ENCODE measurements around the gene PRSS36. TPM values are rescaled to one million over a fixed set of nuclear protein-coding genes. Genes with fewer than 3 reads are reported as not detected.
"Not testable (repeated sequence)": the region's sequence is repeated elsewhere in the genome, so short reads cannot be mapped to it uniquely, and the experiment has no call there.

PRSS36 gene
- not detected in 2 replicates for total RNA-seq (2014; rRNA removed; shearing (Covaris generic); ENCODE audit: low replicate concordance)

- Histone ChIP-seq H3K9me3 (ENCODE audit: low read length) (no peaks in the 10 kb centered on the region), H2AFZ (ENCODE audit: low read length) (no peak within 1 kb of the TSS), H3K27ac (ENCODE audit: low read length) (no peak within 1 kb of the TSS), H3K4me3 (ENCODE audit: low read length) (no peak within 1 kb of the TSS), H3K27me3 (ENCODE audit: low read length) (no peaks in the 10 kb centered on the region), H3K36me3 (ENCODE audit: insufficient read depth, low read length) (no peaks in the 10 kb centered on the region), H3K79me2 (ENCODE audit: low read length) (no peaks in the 10 kb centered on the region), H3K4me2 (ENCODE audit: low read depth, low read length, poor library complexity, severe bottlenecking) (no peak within 1 kb of the TSS), H4K20me1 (ENCODE audit: insufficient read depth, low read depth, low read length) (no peaks in the 10 kb centered on the region), H3K9me2 (replicated peaks; ENCODE audit: insufficient read depth, low read length) (no peaks in the 10 kb centered on the region), H3K9ac (ENCODE audit: low read length) (no peak within 1 kb of the TSS), H3K4me1 (ENCODE audit: low read length) (peaks cover 5% of the 10 kb centered on the region)
- DNase-seq: no peak
Observed at GRCh38 chr16:31149894-31150890, at the start of gene PRSS36. TSS of gene PRSS36 (minus strand) at chr16:31150066. CDS start at chr16:31150035, 31 bp downstream.

- Histone ChIP-seq H3K9ac (ENCODE audit: low read length) (no peak overlapping the region), H3K4me2 (ENCODE audit: low read depth, low read length, poor library complexity, severe bottlenecking) (no peak overlapping the region), H3K4me1 (ENCODE audit: low read length) (peaks cover 28% of the 10 kb centered on the region), H3K4me3 (ENCODE audit: low read length) (no peak overlapping the region), H4K20me1 (ENCODE audit: insufficient read depth, low read depth, low read length) (peaks cover 19% of the 10 kb centered on the region; the same call in 1 of the 2 replicates), H3K27me3 (ENCODE audit: low read length) (no peaks in the 10 kb centered on the region), H3K9me3 (ENCODE audit: low read length) (no peaks in the 10 kb centered on the region), H3K27ac (ENCODE audit: low read length) (no peak overlapping the region), H2AFZ (ENCODE audit: low read length) (no peak overlapping the region), H3K79me2 (ENCODE audit: low read length) (no peaks in the 10 kb centered on the region), H3K9me2 (replicated peaks; ENCODE audit: insufficient read depth, low read length) (no peaks in the 10 kb centered on the region), H3K36me3 (ENCODE audit: insufficient read depth, low read length) (peaks cover 13% of the 10 kb centered on the region; the same call in 1 of the 2 replicates)
- DNase-seq: no peak
Observed at GRCh38 chr16:31199430-31200041, 49.7 kb upstream of the PRSS36 start.

GRCh38 chr16:31198207-31198882 lies 48.5 kb upstream of the PRSS36 start:
- Histone ChIP-seq H3K9me2 (replicated peaks; ENCODE audit: insufficient read depth, low read length) (no peaks in the 10 kb centered on the region), H3K4me2 (ENCODE audit: low read depth, low read length, poor library complexity, severe bottlenecking) (no peak overlapping the region), H3K4me1 (ENCODE audit: low read length) (peaks cover 28% of the 10 kb centered on the region), H3K79me2 (ENCODE audit: low read length) (no peaks in the 10 kb centered on the region), H3K36me3 (ENCODE audit: insufficient read depth, low read length) (peaks cover 24% of the 10 kb centered on the region; the same call in 1 of the 2 replicates), H3K27me3 (ENCODE audit: low read length) (no peaks in the 10 kb centered on the region), H4K20me1 (ENCODE audit: insufficient read depth, low read depth, low read length) (peaks cover 25% of the 10 kb centered on the region), H3K4me3 (ENCODE audit: low read length) (no peak overlapping the region), H3K27ac (ENCODE audit: low read length) (no peak overlapping the region), H3K9ac (ENCODE audit: low read length) (no peak overlapping the region), H3K9me3 (ENCODE audit: low read length) (no peaks in the 10 kb centered on the region), H2AFZ (ENCODE audit: low read length) (no peak overlapping the region)
- DNase-seq: no peak

GRCh38 chr16:31196324-31197088 lies 46.6 kb upstream of the PRSS36 start:
- H3K4me3 ChIP-seq (ENCODE audit: low read length): no peak overlapping the region
- no peaks in the 10 kb centered on the region for H3K79me2 ChIP-seq (ENCODE audit: low read length)
- H4K20me1 ChIP-seq (ENCODE audit: insufficient read depth, low read depth, low read length): peaks cover 26% of the 10 kb centered on the region
- no peak for DNase-seq
- H3K4me1 ChIP-seq (ENCODE audit: low read length): peaks cover 16% of the 10 kb centered on the region
- H3K4me2 ChIP-seq (ENCODE audit: low read depth, low read length, poor library complexity, severe bottlenecking): no peak overlapping the region
- H2AFZ ChIP-seq (ENCODE audit: low read length): no peak overlapping the region
- no peak overlapping the region for H3K9ac ChIP-seq (ENCODE audit: low read length)
- H3K27ac ChIP-seq (ENCODE audit: low read length): no peak overlapping the region
- no peaks in the 10 kb centered on the region for H3K9me2 ChIP-seq (replicated peaks; ENCODE audit: insufficient read depth, low read length)
- no peaks in the 10 kb centered on the region for H3K9me3 ChIP-seq (ENCODE audit: low read length)
- H3K36me3 ChIP-seq (ENCODE audit: insufficient read depth, low read length): peaks cover 42% of the 10 kb centered on the region
- no peaks in the 10 kb centered on the region for H3K27me3 ChIP-seq (ENCODE audit: low read length)

- H3K4me1 ChIP-seq (ENCODE audit: low read length); H3K27ac ChIP-seq (ENCODE audit: low read length); H3K9me2 ChIP-seq (replicated peaks; ENCODE audit: insufficient read depth, low read length); DNase-seq; H3K79me2 ChIP-seq (ENCODE audit: low read length); H3K4me2 ChIP-seq (ENCODE audit: low read depth, low read length, poor library complexity, severe bottlenecking); H3K4me3 ChIP-seq (ENCODE audit: low read length); H3K9me3 ChIP-seq (ENCODE audit: low read length); H3K27me3 ChIP-seq (ENCODE audit: low read length); H2AFZ ChIP-seq (ENCODE audit: low read length); H3K9ac ChIP-seq (ENCODE audit: low read length): not testable (repeated sequence)
- Histone ChIP-seq H3K36me3 (ENCODE audit: insufficient read depth, low read length) (peaks cover 49% of the 10 kb centered on the region), H4K20me1 (ENCODE audit: insufficient read depth, low read depth, low read length) (peaks cover 22% of the 10 kb centered on the region)
Observed at GRCh38 chr16:31195861-31196260, 46.0 kb upstream of the PRSS36 start.

GRCh38 chr16:31194898-31195297 lies 45.0 kb upstream of the PRSS36 start:
- H3K4me1 ChIP-seq (ENCODE audit: low read length): peaks cover under 1% of the 10 kb centered on the region; the same call in 1 of the 2 replicates
- no peak for DNase-seq
- H2AFZ ChIP-seq (ENCODE audit: low read length): no peak overlapping the region
- no peak overlapping the region for H3K9ac ChIP-seq (ENCODE audit: low read length)
- H3K79me2 ChIP-seq (ENCODE audit: low read length): no peaks in the 10 kb centered on the region
- H3K9me2 ChIP-seq (replicated peaks; ENCODE audit: insufficient read depth, low read length): no peaks in the 10 kb centered on the region
- no peaks in the 10 kb centered on the region for H3K27me3 ChIP-seq (ENCODE audit: low read length)
- H3K9me3 ChIP-seq (ENCODE audit: low read length): no peaks in the 10 kb centered on the region
- no peak overlapping the region for H3K4me3 ChIP-seq (ENCODE audit: low read length)
- H4K20me1 ChIP-seq (ENCODE audit: insufficient read depth, low read depth, low read length): peaks cover 31% of the 10 kb centered on the region
- no peak overlapping the region for H3K4me2 ChIP-seq (ENCODE audit: low read depth, low read length, poor library complexity, severe bottlenecking)
- H3K27ac ChIP-seq (ENCODE audit: low read length): no peak overlapping the region
- peaks cover 58% of the 10 kb centered on the region for H3K36me3 ChIP-seq (ENCODE audit: insufficient read depth, low read length)

GRCh38 chr16:31193874-31194273 lies 44.0 kb upstream of the PRSS36 start:
- Histone ChIP-seq H3K4me1 (ENCODE audit: low read length) (no peaks in the 10 kb centered on the region), H3K4me2 (ENCODE audit: low read depth, low read length, poor library complexity, severe bottlenecking) (no peak overlapping the region), H2AFZ (ENCODE audit: low read length) (no peak overlapping the region), H3K4me3 (ENCODE audit: low read length) (no peak overlapping the region), H3K27ac (ENCODE audit: low read length) (no peak overlapping the region), H3K9ac (ENCODE audit: low read length) (no peak overlapping the region), H4K20me1 (ENCODE audit: insufficient read depth, low read depth, low read length) (peaks cover 39% of the 10 kb centered on the region), H3K79me2 (ENCODE audit: low read length) (0 out of 2 replicates have a peak, but pooled peaks cover 3% of the 10 kb centered on the region), H3K9me3 (ENCODE audit: low read length) (no peaks in the 10 kb centered on the region), H3K9me2 (replicated peaks; ENCODE audit: insufficient read depth, low read length) (no peaks in the 10 kb centered on the region), H3K27me3 (ENCODE audit: low read length) (no peaks in the 10 kb centered on the region), H3K36me3 (ENCODE audit: insufficient read depth, low read length) (peaks cover 69% of the 10 kb centered on the region)
- no peak for DNase-seq
